GM19239 (cell line): Measurements from ENCODE around the gene RPS6KA4.

Experiments used
- DNase-seq: peaks from one replicate; pipeline ENCODE4 v3.0.0; 2011; ENCODE audit warnings: low spot score; ENCODE audit not compliant: insufficient read length
- FAIRE-seq: peaks from 2 replicates; lab custom pipeline; 2011; peaks lifted over from hg19 to GRCh38; lab: Jason Lieb, UNC

Gene RPS6KA4

GRCh38 chr11:64383580-64383979, 24.6 kb downstream of the RPS6KA4 start:
- DNase-seq (no peak), FAIRE-seq (no peak)

- DNase-seq (no peak), FAIRE-seq (no peak)
Observed at GRCh38 chr11:64384028-64384737, 25.2 kb downstream of the RPS6KA4 start.

DNA sequence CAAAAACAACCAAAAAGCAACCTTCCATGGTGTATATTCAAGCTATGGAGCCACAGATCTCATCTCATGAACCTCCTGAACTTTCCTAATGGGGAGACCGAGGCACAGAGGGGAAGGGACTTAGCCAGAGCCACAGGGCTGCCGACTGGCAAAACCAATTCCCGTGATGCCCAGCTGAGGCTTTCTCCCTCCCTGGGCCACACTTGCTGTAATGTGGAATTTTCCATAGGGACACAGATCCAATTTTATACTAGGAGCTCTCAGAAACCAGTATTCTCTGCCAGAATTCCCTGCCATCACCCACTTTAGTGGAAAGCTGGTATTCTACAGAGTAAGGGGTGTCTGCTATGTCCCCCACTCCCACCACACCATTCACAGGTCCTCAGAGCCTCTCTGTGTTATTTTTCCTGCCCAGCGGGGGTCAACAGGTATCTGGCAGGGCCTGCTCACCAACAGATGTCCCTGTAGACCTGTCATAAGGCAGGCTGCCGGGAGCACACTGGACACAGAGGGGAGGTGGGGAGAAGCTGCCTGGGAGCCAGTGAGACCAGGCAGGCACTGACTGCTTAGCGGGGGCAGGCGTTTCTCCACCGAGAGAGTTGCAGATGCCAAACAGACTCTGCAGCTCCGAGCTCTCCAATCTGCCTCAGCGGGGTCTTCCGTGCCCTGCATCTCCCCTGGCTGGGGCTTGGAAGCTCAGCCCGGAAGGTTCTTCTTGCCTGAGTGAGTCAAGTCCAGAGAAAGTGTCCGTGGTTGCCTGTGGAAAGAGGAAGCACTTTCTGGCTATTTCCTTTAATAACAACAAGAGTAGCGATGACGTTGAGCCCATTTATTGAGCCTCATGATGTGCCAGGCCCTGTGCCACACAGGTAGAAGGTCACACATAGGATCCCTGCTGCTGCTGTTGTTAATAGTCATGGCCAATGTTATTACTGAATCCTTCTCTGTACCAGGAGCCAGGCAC, 26.3 kb downstream of the RPS6KA4 start:
- no peak for FAIRE-seq
- DNase-seq, result no peak

- DNase-seq, result no peak
- no peak for FAIRE-seq
Observed at GRCh38 chr11:64385945-64386704, 27.2 kb downstream of the RPS6KA4 start.

- DNase-seq, result no peak
- FAIRE-seq, result no peak
Observed at GRCh38 chr11:64387916-64388315, 29.0 kb downstream of the RPS6KA4 start.

- DNase-seq (no peak), FAIRE-seq (no peak)
Observed at GRCh38 chr11:64388894-64389293, 29.9 kb downstream of the RPS6KA4 start.

DNA sequence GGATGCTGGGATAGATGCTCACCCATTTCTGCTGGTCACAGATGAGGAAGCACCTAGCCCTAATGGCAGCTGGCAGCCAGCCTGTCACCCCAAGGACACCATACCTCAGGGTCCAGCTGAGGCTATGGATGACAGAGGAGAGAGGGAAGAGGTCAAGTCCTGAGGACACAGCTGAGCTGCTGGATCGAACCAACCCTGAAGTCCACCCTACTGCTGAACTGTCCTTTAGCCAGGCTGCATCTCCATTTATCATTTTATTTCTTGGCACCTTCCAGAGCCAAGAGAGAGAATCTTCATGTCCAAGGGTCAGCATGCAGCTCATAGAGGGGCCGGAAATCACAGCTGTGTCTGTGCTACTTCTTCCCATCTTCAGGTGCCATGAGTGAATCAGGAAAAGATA, 30.9 kb downstream of the RPS6KA4 start:
- FAIRE-seq (no peak), DNase-seq (no peak)

DNA sequence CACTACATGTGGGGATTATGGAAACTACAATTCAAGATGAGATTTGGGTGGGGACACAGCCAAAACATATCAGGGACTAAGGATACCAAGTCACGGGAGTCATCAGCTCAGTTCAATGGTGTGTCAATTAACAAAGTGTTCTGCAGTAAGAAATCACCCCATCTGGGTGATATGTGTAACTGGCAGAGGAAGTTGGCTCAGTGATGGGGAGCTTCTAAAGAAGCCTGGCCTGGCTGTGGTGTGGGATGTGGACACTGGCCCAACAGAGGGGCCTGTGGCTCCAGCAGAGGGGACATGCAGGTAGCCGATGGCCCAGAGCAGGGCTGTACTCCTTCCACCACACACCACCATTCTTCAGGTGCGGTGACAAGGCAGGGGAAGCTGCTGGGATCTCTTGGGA, 31.6 kb downstream of the RPS6KA4 start:
- DNase-seq (no peak), FAIRE-seq (no peak)

GRCh38 chr11:64391839-64392238, 32.9 kb downstream of the RPS6KA4 start:
- DNase-seq (no peak), FAIRE-seq (no peak)

- DNase-seq (no peak), FAIRE-seq (no peak)
Observed at GRCh38 chr11:64395545-64396078, 36.6 kb downstream of the RPS6KA4 start.

DNA sequence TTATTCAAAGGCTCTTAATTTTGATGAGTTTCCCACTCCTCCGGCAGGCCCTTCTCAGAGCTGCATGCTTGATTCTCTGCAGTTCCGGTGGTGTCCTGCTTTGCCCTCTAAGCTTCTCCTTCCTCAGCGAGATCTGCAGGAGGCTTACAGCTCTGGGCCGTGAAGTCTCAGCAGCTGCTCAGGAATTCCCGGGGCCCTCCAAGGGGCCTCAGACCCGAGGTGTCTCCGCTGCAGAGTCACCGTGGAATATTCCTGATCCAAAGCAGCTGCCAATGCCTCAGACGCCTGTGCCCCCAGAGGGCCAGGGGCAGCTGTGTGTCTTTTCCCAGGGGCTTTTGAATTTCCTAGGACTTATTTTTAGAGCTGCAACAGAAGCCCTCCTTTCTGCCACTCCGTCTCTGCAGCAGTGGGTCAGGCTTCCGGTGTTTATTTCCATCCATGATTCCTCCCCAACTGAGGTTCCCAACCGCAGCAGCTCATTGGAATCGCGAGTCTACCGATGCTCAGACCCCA, 37.2 kb downstream of the RPS6KA4 start:
- DNase-seq (no peak), FAIRE-seq (no peak)

GRCh38 chr11:64400102-64400501, 41.1 kb downstream of the RPS6KA4 start:
- no peak for FAIRE-seq
- DNase-seq, result no peak

DNA sequence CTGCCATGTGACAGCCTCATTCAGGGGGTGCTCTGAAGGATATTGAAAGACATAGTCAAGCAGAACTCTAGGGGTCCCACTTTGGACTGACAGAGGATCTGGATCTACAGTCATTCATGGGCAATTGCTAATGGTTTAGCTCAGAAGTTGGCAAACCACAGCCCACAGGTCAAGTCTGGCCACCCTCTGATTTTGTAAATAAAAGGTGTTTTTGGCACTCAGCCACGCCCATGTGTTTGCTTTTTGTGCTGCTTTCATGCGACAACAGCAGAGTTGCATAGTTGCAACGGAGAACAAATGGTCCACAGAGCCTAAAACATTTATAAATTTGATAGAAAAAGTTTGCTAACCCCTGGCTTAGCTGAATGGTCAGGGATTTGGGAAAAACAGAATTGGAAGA, 41.7 kb downstream of the RPS6KA4 start:
- DNase-seq, result no peak
- FAIRE-seq, result no peak

GRCh38 chr11:64401775-64402174, 42.8 kb downstream of the RPS6KA4 start:
- DNase-seq (no peak), FAIRE-seq (no peak)

DNA sequence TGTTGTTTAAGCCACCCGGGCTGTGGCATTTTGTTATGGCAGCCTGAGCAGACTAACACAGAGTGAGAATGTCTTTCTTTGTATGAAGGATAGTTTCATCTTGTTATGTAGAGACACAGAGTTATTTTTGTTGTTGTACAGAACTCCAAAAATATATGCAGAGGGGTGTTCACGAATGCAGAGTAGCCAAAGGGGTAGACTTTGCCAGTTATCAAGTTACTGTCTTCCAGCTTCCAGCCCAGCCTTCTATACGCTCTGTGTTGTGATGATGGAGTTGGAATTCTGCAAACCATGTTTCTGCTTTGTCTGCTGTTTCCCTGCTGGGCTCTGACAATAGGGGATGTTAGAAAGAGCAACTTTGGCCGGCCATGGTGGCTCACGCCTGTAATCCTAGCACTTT, 44.1 kb downstream of the RPS6KA4 start:
- no peak for DNase-seq
- no peak for FAIRE-seq

GRCh38 chr11:64406221-64406946, 47.4 kb downstream of the RPS6KA4 start:
- no peak for FAIRE-seq
- DNase-seq, result no peak

GRCh38 chr11:64407221-64407620, 48.3 kb downstream of the RPS6KA4 start:
- FAIRE-seq (no peak), DNase-seq (no peak)

GRCh38 chr11:64407630-64408029, 48.7 kb downstream of the RPS6KA4 start:
- DNase-seq, result no peak
- FAIRE-seq, result no peak

DNA sequence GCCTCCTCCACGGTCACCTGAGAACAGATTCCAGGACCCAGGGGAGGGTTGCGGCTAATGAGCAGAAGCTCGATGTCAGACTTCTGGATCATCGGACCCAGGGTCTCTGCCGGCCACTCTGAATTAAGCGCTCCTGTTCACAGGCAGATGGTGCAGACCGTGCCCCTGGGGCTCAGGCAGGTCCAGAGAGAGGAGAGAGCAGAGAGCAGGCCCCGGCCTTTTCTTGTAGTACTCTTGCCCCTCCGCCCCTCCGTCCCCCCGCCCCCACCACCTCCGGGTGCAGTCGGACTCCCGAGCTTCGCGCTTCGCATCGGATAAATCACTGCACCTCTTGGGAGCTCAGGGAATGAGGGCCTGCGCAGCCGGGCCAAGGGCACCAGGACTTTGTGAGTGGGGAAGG, 50.3 kb downstream of the RPS6KA4 start:
- no peak for FAIRE-seq
- no peak for DNase-seq
